MCF 10A (cell line): Measurements from ENCODE around the gene PLEKHM3. TPM values are rescaled to one million over a fixed set of nuclear protein-coding genes. Genes with fewer than 3 reads are reported as not detected.

Experiments used
- BruUV-seq: library from RNA; stranded (reverse); fragments of 400-500 nt; replicated peaks from 2 replicates; lab custom pipeline; 2021; lab: Mats Ljungman, UMichigan
- CTCF ChIA-PET: fragments of 300-600 bp; sonication (Branson Sonifier 250); formaldehyde crosslinking; extraction: SDS; loops from one replicate; lab custom pipeline; 2021; ENCODE audit warnings: antibody characterized with exemption, inconsistent platforms; lab: Yijun Ruan, JAX
- POLR2A ChIA-PET: fragments of 300-600, 350-650 bp; sonication (Branson Sonifier 250); formaldehyde crosslinking; extraction: SDS; loops from one replicate; lab custom pipeline; 2020; ENCODE audit warnings: antibody characterized with exemption, inconsistent platforms; lab: Yijun Ruan, JAX
- DNase-seq: peaks from one replicate; pipeline ENCODE4 v3.0.0-alpha.2; 2018; ENCODE audit not compliant: unreplicated experiment
- H3K27ac Mint-ChIP-seq: one replicate; pipeline ENCODE4 v1.8.0; 2022; ENCODE audit warnings: mild to moderate bottlenecking, low read depth, mixed read lengths; ENCODE audit not compliant: unreplicated experiment
- H3K27me3 Mint-ChIP-seq: one replicate; pipeline ENCODE4 v1.8.0; 2022; ENCODE audit warnings: mixed read lengths; ENCODE audit not compliant: insufficient read depth, unreplicated experiment
- H3K36me3 Mint-ChIP-seq: one replicate; pipeline ENCODE4 v1.8.0; 2022; ENCODE audit warnings: mild to moderate bottlenecking, moderate library complexity, mixed read lengths; ENCODE audit not compliant: insufficient read depth, unreplicated experiment
- H3K4me1 Mint-ChIP-seq: one replicate; pipeline ENCODE4 v1.8.0; 2022; ENCODE audit warnings: mixed read lengths; ENCODE audit not compliant: insufficient read depth, unreplicated experiment
- H3K4me3 Mint-ChIP-seq: one replicate; pipeline ENCODE4 v1.8.0; 2022; ENCODE audit warnings: mild to moderate bottlenecking, moderate library complexity, mixed read lengths; ENCODE audit not compliant: unreplicated experiment
- H3K9me3 Mint-ChIP-seq: one replicate; pipeline ENCODE4 v1.8.0; 2022; ENCODE audit warnings: mixed read lengths; ENCODE audit not compliant: unreplicated experiment
- intact Hi-C: fragments of 100-400 bp; cut with micrococcal nuclease; formaldehyde crosslinking; loops from 2 replicates; pipeline ENCODE4 v1.14.1; 2022
- total RNA-seq: library from RNA; stranded (reverse); gene quantifications from 2 replicates; pipeline ENCODE4 v1.2.3, GENCODE V29; 2022
- TF ChIP-seq, protein P1 (sequence below): fragments of 200-600 bp; IDR thresholded peaks from one replicate; pipeline ENCODE4 v1.8.0; 2022; ENCODE audit warnings: antibody characterized with exemption, mild to moderate bottlenecking; ENCODE audit not compliant: unreplicated experiment

The PLEKHM3 gene
- total RNA-seq, 1 experiment from 2014 or later = 5.4 TPM

DNA sequence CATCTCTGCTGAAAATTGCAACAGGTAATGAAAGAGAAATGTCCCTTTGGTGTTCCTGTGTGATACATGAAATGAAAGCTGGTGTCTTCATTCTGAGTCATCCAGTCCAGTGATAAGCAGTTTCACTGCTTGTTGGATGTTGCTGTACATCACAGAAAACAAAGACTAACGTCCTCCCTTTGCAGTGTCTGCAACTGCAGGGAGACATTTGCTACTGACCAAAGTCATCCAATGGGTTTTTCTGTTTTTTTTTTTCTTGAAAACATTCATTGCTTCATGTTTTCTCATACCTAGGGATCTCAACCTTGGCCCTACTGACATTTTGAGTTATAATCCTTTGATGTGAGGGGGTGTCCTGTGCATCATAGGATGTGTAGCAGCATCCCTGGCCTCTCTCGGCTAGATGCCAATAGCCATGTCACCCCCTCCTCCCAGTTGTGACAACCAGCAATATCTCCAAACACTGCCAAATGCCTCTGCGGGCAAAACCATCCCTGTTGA lies 192.0 kb downstream of the PLEKHM3 start:
- Mint-ChIP-seq H3K4me3 (no peak overlapping the region), H3K9me3 (no peaks in the 10 kb centered on the region), H3K27ac (no peak overlapping the region), H3K36me3 (no peaks in the 10 kb centered on the region), H3K4me1 (peaks cover 14% of the 10 kb centered on the region), H3K27me3 (no peaks in the 10 kb centered on the region)
- intact Hi-C loops = no loop called here
- TF ChIP-seq, protein P1, sequence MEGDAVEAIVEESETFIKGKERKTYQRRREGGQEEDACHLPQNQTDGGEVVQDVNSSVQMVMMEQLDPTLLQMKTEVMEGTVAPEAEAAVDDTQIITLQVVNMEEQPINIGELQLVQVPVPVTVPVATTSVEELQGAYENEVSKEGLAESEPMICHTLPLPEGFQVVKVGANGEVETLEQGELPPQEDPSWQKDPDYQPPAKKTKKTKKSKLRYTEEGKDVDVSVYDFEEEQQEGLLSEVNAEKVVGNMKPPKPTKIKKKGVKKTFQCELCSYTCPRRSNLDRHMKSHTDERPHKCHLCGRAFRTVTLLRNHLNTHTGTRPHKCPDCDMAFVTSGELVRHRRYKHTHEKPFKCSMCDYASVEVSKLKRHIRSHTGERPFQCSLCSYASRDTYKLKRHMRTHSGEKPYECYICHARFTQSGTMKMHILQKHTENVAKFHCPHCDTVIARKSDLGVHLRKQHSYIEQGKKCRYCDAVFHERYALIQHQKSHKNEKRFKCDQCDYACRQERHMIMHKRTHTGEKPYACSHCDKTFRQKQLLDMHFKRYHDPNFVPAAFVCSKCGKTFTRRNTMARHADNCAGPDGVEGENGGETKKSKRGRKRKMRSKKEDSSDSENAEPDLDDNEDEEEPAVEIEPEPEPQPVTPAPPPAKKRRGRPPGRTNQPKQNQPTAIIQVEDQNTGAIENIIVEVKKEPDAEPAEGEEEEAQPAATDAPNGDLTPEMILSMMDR = no peak
- ChIA-PET POLR2A (no interaction called here), CTCF (no interaction called here)
- no peak for DNase-seq
- no TSS peak for BruUV-seq

DNA sequence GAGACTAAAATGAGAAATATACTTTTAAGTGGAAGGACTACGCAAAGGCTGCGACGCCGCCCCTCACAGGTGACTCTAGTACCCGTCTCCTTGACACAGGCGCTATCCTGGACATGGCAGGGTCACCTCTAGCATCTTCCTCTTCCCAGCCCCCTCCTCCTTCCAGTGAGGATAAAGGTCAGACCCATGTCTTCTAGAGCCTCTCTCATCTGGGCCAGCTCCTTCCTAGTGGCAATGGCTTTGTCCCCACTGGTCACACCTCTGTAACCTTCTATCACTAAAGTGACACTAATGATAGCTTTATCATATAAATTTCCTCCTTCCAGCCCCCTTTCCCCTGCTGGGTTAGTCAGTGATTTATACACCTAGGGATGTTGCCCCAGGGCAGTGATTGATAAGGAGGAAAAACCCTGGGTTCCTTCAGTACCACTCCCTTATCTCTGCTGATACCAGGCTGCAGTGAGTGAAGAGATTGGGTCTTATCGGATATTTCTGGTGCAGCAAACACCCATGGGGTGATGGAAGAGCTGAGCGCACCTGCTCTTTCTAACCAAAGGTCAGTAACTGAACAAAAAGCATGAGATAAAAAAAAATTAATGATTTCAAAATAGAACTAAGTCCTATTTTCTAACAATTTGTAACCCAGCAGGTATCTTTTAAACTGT lies 193.6 kb downstream of the PLEKHM3 start:
- Mint-ChIP-seq H3K36me3 (no peaks in the 10 kb centered on the region), H3K4me1 (peaks cover 18% of the 10 kb centered on the region), H3K9me3 (no peaks in the 10 kb centered on the region), H3K4me3 (no peak overlapping the region), H3K27me3 (no peaks in the 10 kb centered on the region), H3K27ac (no peak overlapping the region)
- ChIA-PET POLR2A (no interaction called here), CTCF (interaction anchor here (1.4 kb wide), 1 partner anchor 16 kb away, joined by 7 read pairs; no protein-coding TSS in a partner anchor)
- no TSS peak for BruUV-seq
- DNase-seq = no peak
- TF ChIP-seq, protein P1 = no peak
- intact Hi-C loops = no loop called here

DNA sequence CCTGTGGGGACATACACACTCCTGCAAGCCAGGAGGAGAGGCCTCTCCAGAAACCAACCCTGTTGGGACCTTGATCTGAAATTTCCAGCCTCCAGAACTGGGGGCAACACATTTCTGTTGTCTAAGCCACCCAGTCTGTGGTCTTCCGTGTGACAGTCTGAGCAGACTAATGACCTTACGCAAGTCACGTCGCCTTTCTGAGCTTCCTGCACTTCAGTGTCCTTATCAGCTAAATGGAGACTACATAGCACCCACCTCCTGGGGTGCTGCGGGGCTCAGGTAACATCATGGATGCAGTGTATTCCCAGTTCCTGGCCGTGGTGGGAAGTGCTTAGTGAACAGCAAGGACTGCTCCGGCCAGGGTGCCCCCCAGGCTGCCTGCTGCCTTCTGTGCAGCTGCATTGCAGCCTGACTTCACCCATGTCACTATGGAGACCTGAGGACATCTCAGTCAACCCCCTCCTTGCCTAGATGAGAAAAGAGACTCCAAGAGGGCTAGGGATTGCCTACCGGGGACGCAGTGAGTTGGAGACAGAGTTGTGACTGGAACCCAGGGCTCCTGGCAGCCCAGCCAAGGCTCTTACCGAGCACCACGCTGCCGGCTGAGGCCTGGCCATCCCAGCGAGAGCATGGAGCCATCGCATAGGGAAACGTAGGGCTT lies 194.4 kb downstream of the PLEKHM3 start:
- BruUV-seq = no TSS peak
- no peaks in the 10 kb centered on the region for H3K36me3 Mint-ChIP-seq
- no peak overlapping the region for H3K27ac Mint-ChIP-seq
- intact Hi-C loops = no loop called here
- CTCF ChIA-PET = interaction anchor here (0.9 to 1.4 kb wide), 2 partner anchors 17 to 208 kb away, joined by 3 to 7 read pairs; no protein-coding TSS in a partner anchor
- POLR2A ChIA-PET = interaction anchor here (1.4 kb wide), 1 partner anchor 17 kb away, joined by 3 read pairs; no protein-coding TSS in a partner anchor
- peaks cover 18% of the 10 kb centered on the region for H3K4me1 Mint-ChIP-seq
- H3K27me3 Mint-ChIP-seq = no peaks in the 10 kb centered on the region
- no peak for DNase-seq
- no peak overlapping the region for H3K4me3 Mint-ChIP-seq
- no peaks in the 10 kb centered on the region for H3K9me3 Mint-ChIP-seq
- TF ChIP-seq, protein P1 = no peak
